Astrocyte (in vitro differentiated cells and primary cell): ENCODE data around the gene PLEKHH3. TPM values are rescaled to one million over a fixed set of nuclear protein-coding genes. Genes with fewer than 3 reads are reported as not detected.

Experiments
- DNase-seq: peaks from one replicate; pipeline ENCODE4 v3.0.0-alpha.2; 2010; ENCODE audit warnings: low read depth
- FAIRE-seq: peaks from 2 replicates; lab custom pipeline; 2011; peaks lifted over from hg19 to GRCh38; lab: Jason Lieb, UNC
- H2AFZ ChIP-seq: 2 replicates; pipeline ENCODE4 v1.6.0; 2012; ENCODE audit warnings: low read depth, low read length, inconsistent platforms
- H3K27ac ChIP-seq: 2 replicates; pipeline ENCODE4 v1.5.1; 2011; ENCODE audit warnings: low read depth, low read length, inconsistent platforms
- H3K27me3 ChIP-seq: 2 replicates; pipeline ENCODE4 v1.6.0; 2011; ENCODE audit warnings: low read length, inconsistent platforms; ENCODE audit not compliant: insufficient read depth
- H3K36me3 ChIP-seq: 2 replicates; pipeline ENCODE4 v1.5.1; 2011; ENCODE audit warnings: low read length, inconsistent platforms; ENCODE audit not compliant: insufficient read depth
- H3K4me1 ChIP-seq: 2 replicates; pipeline ENCODE4 v1.5.1; 2011; ENCODE audit warnings: low read length, inconsistent platforms; ENCODE audit not compliant: insufficient read depth
- H3K4me2 ChIP-seq: 2 replicates; pipeline ENCODE4 v1.6.0; 2012; ENCODE audit warnings: low read length, inconsistent platforms
- H3K4me3 ChIP-seq: 2 replicates; pipeline ENCODE4 v1.5.1; 2011; ENCODE audit warnings: low read depth, mild to moderate bottlenecking, low read length, inconsistent platforms; ENCODE audit not compliant: insufficient read depth
- H3K79me2 ChIP-seq: 2 replicates; pipeline ENCODE4 v1.6.0; 2012; ENCODE audit warnings: mild to moderate bottlenecking, low read length, inconsistent platforms; ENCODE audit not compliant: insufficient read depth
- H3K9ac ChIP-seq: 2 replicates; pipeline ENCODE4 v1.6.0; 2012; ENCODE audit warnings: mild to moderate bottlenecking, low read length, inconsistent platforms
- H3K9me3 ChIP-seq: 2 replicates; pipeline ENCODE4 v1.5.1; 2012; ENCODE audit warnings: low read depth, mild to moderate bottlenecking, low read length, inconsistent platforms; ENCODE audit not compliant: insufficient read depth
- H4K20me1 ChIP-seq: 2 replicates; pipeline ENCODE4 v1.6.0; 2012; ENCODE audit warnings: low read length, inconsistent platforms; ENCODE audit not compliant: insufficient read depth
- H3K27ac Mint-ChIP-seq: one replicate; pipeline ENCODE4 v1.8.0; 2021; ENCODE audit warnings: mild to moderate bottlenecking, mixed read lengths; ENCODE audit not compliant: unreplicated experiment
- H3K27me3 Mint-ChIP-seq: one replicate; pipeline ENCODE4 v1.8.0; 2021; ENCODE audit warnings: low read depth, mixed read lengths; ENCODE audit not compliant: unreplicated experiment
- H3K36me3 Mint-ChIP-seq: one replicate; pipeline ENCODE4 v1.8.0; 2021; ENCODE audit warnings: low read depth, mixed read lengths; ENCODE audit not compliant: unreplicated experiment
- H3K4me1 Mint-ChIP-seq: one replicate; pipeline ENCODE4 v1.8.0; 2021; ENCODE audit warnings: low read depth, mixed read lengths; ENCODE audit not compliant: unreplicated experiment
- H3K4me3 Mint-ChIP-seq: one replicate; pipeline ENCODE4 v1.8.0; 2021; ENCODE audit warnings: mild to moderate bottlenecking, moderate library complexity, mixed read lengths; ENCODE audit not compliant: unreplicated experiment
- H3K9me3 Mint-ChIP-seq: one replicate; pipeline ENCODE4 v1.8.0; 2021; ENCODE audit warnings: mild to moderate bottlenecking, mixed read lengths; ENCODE audit not compliant: unreplicated experiment
- EZH2 ChIP-seq: IDR thresholded peaks from 2 replicates; pipeline ENCODE4 v1.6.1; 2012; ENCODE audit warnings: mild to moderate bottlenecking, low read length, inconsistent platforms; ENCODE audit not compliant: insufficient read depth
- microRNA-seq: library from miRNA; unstranded; fragments of <30 nt; microRNA quantifications from one replicate; pipeline ENCODE4 v1.2.0, GENCODE V29; 2020
- total RNA-seq: library from RNA; stranded (reverse); gene quantifications from 2 replicates; pipeline ENCODE4 v1.2.1, GENCODE V29; 2021
- TF ChIP-seq, protein P1 (sequence below): IDR thresholded peaks from 2 replicates; pipeline ENCODE4 v1.5.1; 2011; ENCODE audit warnings: low read depth, mild to moderate bottlenecking, inconsistent platforms, low read length, moderate library complexity; ENCODE audit not compliant: insufficient read depth

Gene PLEKHH3
- total RNA-seq, 1 donor from 2014 or later = 14.5 TPM

DNA sequence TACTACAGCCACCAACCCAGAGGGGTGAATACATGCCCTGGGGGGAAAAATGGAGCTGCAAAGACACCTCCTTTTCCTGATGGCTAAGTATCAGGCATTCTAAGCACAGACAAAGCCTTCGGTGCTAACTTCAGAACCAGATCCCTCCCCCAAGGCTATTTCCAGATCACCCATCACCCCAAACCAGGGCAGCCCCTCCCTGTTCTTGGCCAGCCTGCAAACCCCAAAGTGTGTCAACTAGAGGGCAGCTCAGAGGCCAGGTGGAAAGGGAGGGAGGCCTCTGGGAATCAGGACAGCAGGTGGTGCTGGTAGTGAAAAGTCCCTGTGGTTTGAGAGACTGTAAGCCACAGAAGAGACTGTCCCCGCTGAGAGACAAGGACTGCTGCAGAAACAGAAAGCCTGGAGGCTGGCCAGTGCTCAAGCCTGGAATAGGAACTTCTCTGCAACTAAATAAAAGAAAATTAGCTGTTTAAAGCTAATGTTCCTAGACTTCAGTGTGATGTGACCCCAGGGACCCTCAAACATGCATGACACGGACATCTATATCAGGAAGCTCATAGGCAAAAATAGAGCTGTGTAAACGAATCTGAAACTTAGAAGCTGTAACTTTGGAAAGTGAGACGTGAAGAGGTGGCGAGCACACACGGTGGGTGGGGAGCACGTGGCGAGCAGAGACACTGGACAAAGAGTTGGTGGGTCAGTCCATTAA, 58.2 kb downstream of the PLEKHH3 start:
- no peak for FAIRE-seq
- no peaks in the 10 kb centered on the region for H3K9me3 Mint-ChIP-seq

DNA sequence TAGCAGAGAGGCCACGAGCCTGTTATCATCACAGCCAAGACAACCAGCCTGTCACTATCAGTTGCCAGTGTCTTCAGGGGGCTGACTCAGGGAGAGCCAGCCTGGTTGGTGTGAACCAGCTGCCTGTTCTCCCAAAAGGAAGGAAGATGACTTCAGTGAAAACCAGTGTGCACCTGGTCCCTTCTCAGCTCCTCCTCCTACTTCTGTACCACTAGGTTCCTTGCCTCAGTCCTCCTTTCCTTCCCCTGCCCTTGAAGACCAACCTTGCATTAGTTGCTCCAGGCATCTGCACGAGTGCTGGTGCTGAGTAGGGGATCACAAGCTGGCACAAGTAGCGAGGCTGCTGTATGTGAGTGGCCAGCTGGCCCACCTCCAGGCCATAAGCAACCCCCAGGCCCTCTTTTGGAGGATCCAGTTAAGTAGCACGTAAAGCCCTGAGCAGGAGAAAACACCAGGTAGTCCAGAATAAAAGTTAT, 58.8 kb downstream of the PLEKHH3 start:
- peaks cover 7% of the 10 kb centered on the region for H3K27me3 Mint-ChIP-seq
- H3K9me3 Mint-ChIP-seq = no peaks in the 10 kb centered on the region
- Histone ChIP-seq H3K4me1 (no peaks in the 10 kb centered on the region), H2AFZ (no peak overlapping the region), H3K4me3 (no peak overlapping the region), H3K9ac (no peak overlapping the region), H4K20me1 (no peaks in the 10 kb centered on the region), H3K36me3 (peaks cover 14% of the 10 kb centered on the region), H3K79me2 (no peaks in the 10 kb centered on the region), H3K4me2 (no peak overlapping the region), H3K27me3 (no peaks in the 10 kb centered on the region), H3K9me3 (no peaks in the 10 kb centered on the region), H3K27ac (no peak overlapping the region)
- no peaks in the 10 kb centered on the region for H3K4me1 Mint-ChIP-seq
- H3K27ac Mint-ChIP-seq = no peak overlapping the region
- DNase-seq = no peak
- TF ChIP-seq, protein P1, sequence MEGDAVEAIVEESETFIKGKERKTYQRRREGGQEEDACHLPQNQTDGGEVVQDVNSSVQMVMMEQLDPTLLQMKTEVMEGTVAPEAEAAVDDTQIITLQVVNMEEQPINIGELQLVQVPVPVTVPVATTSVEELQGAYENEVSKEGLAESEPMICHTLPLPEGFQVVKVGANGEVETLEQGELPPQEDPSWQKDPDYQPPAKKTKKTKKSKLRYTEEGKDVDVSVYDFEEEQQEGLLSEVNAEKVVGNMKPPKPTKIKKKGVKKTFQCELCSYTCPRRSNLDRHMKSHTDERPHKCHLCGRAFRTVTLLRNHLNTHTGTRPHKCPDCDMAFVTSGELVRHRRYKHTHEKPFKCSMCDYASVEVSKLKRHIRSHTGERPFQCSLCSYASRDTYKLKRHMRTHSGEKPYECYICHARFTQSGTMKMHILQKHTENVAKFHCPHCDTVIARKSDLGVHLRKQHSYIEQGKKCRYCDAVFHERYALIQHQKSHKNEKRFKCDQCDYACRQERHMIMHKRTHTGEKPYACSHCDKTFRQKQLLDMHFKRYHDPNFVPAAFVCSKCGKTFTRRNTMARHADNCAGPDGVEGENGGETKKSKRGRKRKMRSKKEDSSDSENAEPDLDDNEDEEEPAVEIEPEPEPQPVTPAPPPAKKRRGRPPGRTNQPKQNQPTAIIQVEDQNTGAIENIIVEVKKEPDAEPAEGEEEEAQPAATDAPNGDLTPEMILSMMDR = no peak
- no peak for TF ChIP-seq EZH2
- no peak overlapping the region for H3K4me3 Mint-ChIP-seq
- peaks cover 18% of the 10 kb centered on the region for H3K36me3 Mint-ChIP-seq
- no peak for FAIRE-seq

More for the DNA sequence above, 58.2 kb downstream of the PLEKHH3 start:
- Histone ChIP-seq H3K9ac (no peak overlapping the region), H3K4me2 (no peak overlapping the region), H2AFZ (no peak overlapping the region), H3K9me3 (no peaks in the 10 kb centered on the region), H3K79me2 (no peaks in the 10 kb centered on the region), H4K20me1 (no peaks in the 10 kb centered on the region), H3K27me3 (no peaks in the 10 kb centered on the region), H3K4me3 (no peak overlapping the region), H3K36me3 (peaks cover 14% of the 10 kb centered on the region), H3K4me1 (no peaks in the 10 kb centered on the region), H3K27ac (no peak overlapping the region)
- H3K4me3 Mint-ChIP-seq = no peak overlapping the region
- no peaks in the 10 kb centered on the region for H3K4me1 Mint-ChIP-seq
- TF ChIP-seq EZH2 = no peak
- TF ChIP-seq, protein P1 = no peak
- H3K27ac Mint-ChIP-seq = no peak overlapping the region
- DNase-seq = no peak
- H3K27me3 Mint-ChIP-seq = peaks cover 7% of the 10 kb centered on the region
- H3K36me3 Mint-ChIP-seq = peaks cover 16% of the 10 kb centered on the region

Small RNA genes within 50 kb of the gene (microRNA-seq; reads per million reads assigned to microRNA genes)
- not detected for gene MIR6780A

Other genes with a start within 250 kb of the PLEKHH3 start
- gene ATP6V0A1, start 218.1 kb downstream of the PLEKHH3 start, total RNA-seq = 75.8 and 78.6 TPM in 2 replicates
- 19.3 and 25.9 TPM in 2 replicates for gene NAGLU, start 140.8 kb downstream of the PLEKHH3 start, total RNA-seq
- gene HSD17B1, start 124.1 kb downstream of the PLEKHH3 start, total RNA-seq = 1.5 and 1.7 TPM in 2 replicates
- gene COASY, start 114.8 kb downstream of the PLEKHH3 start, total RNA-seq = 52.0 and 54.2 TPM in 2 replicates
- 26.5 and 29.9 TPM in 2 replicates for gene MLX, start 109.9 kb downstream of the PLEKHH3 start, total RNA-seq
- gene PSMC3IP, start 99.3 kb downstream of the PLEKHH3 start, total RNA-seq = 5.4 and 8.7 TPM in 2 replicates
- gene RETREG3, start 67.6 kb downstream of the PLEKHH3 start, total RNA-seq = 54.3 and 60.9 TPM in 2 replicates
- 47.2 and 51.0 TPM in 2 replicates for gene TUBG1, start 67.3 kb downstream of the PLEKHH3 start, total RNA-seq
- 14.4 and 16.6 TPM in 2 replicates for gene TUBG2, start 17.7 kb downstream of the PLEKHH3 start, total RNA-seq
- gene CCR10, start 4.8 kb upstream of the PLEKHH3 start, total RNA-seq = 0.65 and 0.84 TPM in 2 replicates
- gene CNTNAP1, start 5.5 kb upstream of the PLEKHH3 start, total RNA-seq = 11.4 and 16.4 TPM in 2 replicates
- gene EZH1, start 68.0 kb upstream of the PLEKHH3 start, total RNA-seq = 15.2 and 16.9 TPM in 2 replicates
- gene RAMP2, start 84.2 kb upstream of the PLEKHH3 start, total RNA-seq = 6.1 and 6.8 TPM in 2 replicates
- gene VPS25, start 96.5 kb upstream of the PLEKHH3 start, total RNA-seq = 49.5 and 53.2 TPM in 2 replicates
- gene WNK4, start 103.6 kb upstream of the PLEKHH3 start, total RNA-seq = 22.8 and 34.8 TPM in 2 replicates
- 31.8 and 34.3 TPM in 2 replicates for gene COA3, start 121.7 kb upstream of the PLEKHH3 start, total RNA-seq
- not detected in 2 replicates for gene CNTD1, start 121.9 kb upstream of the PLEKHH3 start, total RNA-seq
- gene BECN1, start 147.3 kb upstream of the PLEKHH3 start, total RNA-seq = 79.8 and 87.6 TPM in 2 replicates
- 131 and 152 TPM in 2 replicates for gene PSME3, start 156.4 kb upstream of the PLEKHH3 start, total RNA-seq
- gene AOC2, start 167.6 kb upstream of the PLEKHH3 start, total RNA-seq = 4.1 and 5.0 TPM in 2 replicates
- 1.1 and 1.5 TPM in 2 replicates for gene AOC3, start 174.2 kb upstream of the PLEKHH3 start, total RNA-seq
- gene G6PC1, start 223.8 kb upstream of the PLEKHH3 start, total RNA-seq = not detected in 2 replicates